Activated CD8-positive, alpha-beta T cell treated with anti-CD3 and anti-CD28 coated beads for 36 hours (primary cell): ENCODE measurements around the gene ZDHHC3. TPM values are rescaled to one million over a fixed set of nuclear protein-coding genes. Genes with fewer than 3 reads are reported as not detected.

Source experiments
- ATAC-seq: fragments of 200-7000 bp; cut with Tn5 transposase; one replicate; pipeline ENCODE4 v1.10.0; 2021; ENCODE audit warnings: mild to moderate bottlenecking, moderate library complexity
- CTCF ChIA-PET: fragments of 350-600 bp; sonication (Branson Sonifier 250); formaldehyde crosslinking; loops from one replicate; lab custom pipeline; 2021; ENCODE audit warnings: antibody characterized with exemption; lab: Charles Lee
- POLR2A ChIA-PET: fragments of 350-600 bp; sonication (Branson Sonifier 250); formaldehyde crosslinking; loops from one replicate; lab custom pipeline; 2021; ENCODE audit warnings: antibody characterized with exemption; lab: Charles Lee
- DNase-seq: peaks from one replicate; pipeline ENCODE4 v3.0.0-alpha.2; 2020
- H3K27ac Mint-ChIP-seq: one replicate; pipeline ENCODE4 v1.8.0; 2021; ENCODE audit warnings: mild to moderate bottlenecking, mixed read lengths
- H3K27me3 Mint-ChIP-seq: one replicate; pipeline ENCODE4 v1.8.0; 2021; ENCODE audit warnings: mixed read lengths
- H3K36me3 Mint-ChIP-seq: one replicate; pipeline ENCODE4 v1.8.0; 2021; ENCODE audit warnings: low read depth, mixed read lengths
- H3K4me1 Mint-ChIP-seq: one replicate; pipeline ENCODE4 v1.8.0; 2021; ENCODE audit warnings: low read depth, mixed read lengths
- H3K4me3 Mint-ChIP-seq: one replicate; pipeline ENCODE4 v1.8.0; 2021; ENCODE audit warnings: mild to moderate bottlenecking, moderate library complexity, mixed read lengths
- H3K9me3 Mint-ChIP-seq: one replicate; pipeline ENCODE4 v1.8.0; 2021; ENCODE audit warnings: mixed read lengths
- CTCF ChIP-seq: fragments of 200-600 bp; IDR thresholded peaks from one replicate; pipeline ENCODE4 v1.8.0; 2022; ENCODE audit warnings: antibody characterized with exemption, mild to moderate bottlenecking
- intact Hi-C: fragments of 100-400 bp; cut with micrococcal nuclease; formaldehyde crosslinking; loops from one replicate; pipeline ENCODE4 v1.10.0; 2022
- total RNA-seq, 2 experiments: library from RNA; stranded (reverse); gene quantifications; one replicate each; pipeline ENCODE4 v1.2.3, GENCODE V29; 2021

ZDHHC3 gene
- total RNA-seq, 2 experiments from 2014 or later: 28.6 to 36.0 TPM

GRCh38 chr3:44883999-44884431 lies 92.0 kb downstream of the ZDHHC3 start:
- Mint-ChIP-seq H3K27me3 (peaks cover 10% of the 10 kb centered on the region), H3K36me3 (no peaks in the 10 kb centered on the region), H3K9me3 (no peaks in the 10 kb centered on the region), H3K4me3 (no peak overlapping the region), H3K4me1 (no peaks in the 10 kb centered on the region), H3K27ac (no peak overlapping the region)
- ChIA-PET CTCF (no interaction called here), POLR2A (no interaction called here)
- intact Hi-C loops: no loop called here
- TF ChIP-seq CTCF: no peak
- DNase-seq (no peak), ATAC-seq (no peak)

- H3K9me3 Mint-ChIP-seq: no peaks in the 10 kb centered on the region
- ChIA-PET CTCF (no interaction called here), POLR2A (no interaction called here)
- no peaks in the 10 kb centered on the region for H3K4me1 Mint-ChIP-seq
- no peak overlapping the region for H3K27ac Mint-ChIP-seq
- intact Hi-C loops: no loop called here
- TF ChIP-seq CTCF: no peak
- H3K36me3 Mint-ChIP-seq: no peaks in the 10 kb centered on the region
- no peak overlapping the region for H3K4me3 Mint-ChIP-seq
- ATAC-seq (no peak), DNase-seq (no peak)
- peaks cover 10% of the 10 kb centered on the region for H3K27me3 Mint-ChIP-seq
These were observed 92.6 kb downstream of the ZDHHC3 start for GRCh38 chr3:44883213-44883955.

- Mint-ChIP-seq H3K27me3 (peaks cover 6% of the 10 kb centered on the region), H3K36me3 (no peaks in the 10 kb centered on the region), H3K9me3 (no peaks in the 10 kb centered on the region), H3K4me1 (no peaks in the 10 kb centered on the region), H3K27ac (no peak overlapping the region), H3K4me3 (no peak overlapping the region)
- DNase-seq (no peak), ATAC-seq (no peak)
- CTCF ChIA-PET: no interaction called here
- TF ChIP-seq CTCF: no peak
- POLR2A ChIA-PET: interaction anchor here (1.3 kb wide), 1 partner anchor 44 kb away, joined by 3 read pairs; no protein-coding TSS in a partner anchor
- intact Hi-C loops: no loop called here
These were observed 95.7 kb downstream of the ZDHHC3 start for GRCh38 chr3:44880284-44880683.

- CTCF ChIA-PET: no interaction called here
- H3K4me1 Mint-ChIP-seq: no peaks in the 10 kb centered on the region
These were observed 98.6 kb downstream of the ZDHHC3 start for GRCh38 chr3:44877333-44877732.

More at GRCh38 chr3:44877333-44877732, 98.6 kb downstream of the ZDHHC3 start:
- Mint-ChIP-seq H3K36me3 (no peaks in the 10 kb centered on the region), H3K9me3 (no peaks in the 10 kb centered on the region), H3K4me3 (no peak overlapping the region), H3K27me3 (no peaks in the 10 kb centered on the region), H3K27ac (no peak overlapping the region)
- TF ChIP-seq CTCF: no peak
- POLR2A ChIA-PET: interaction anchor here (1.4 kb wide), 1 partner anchor 11 kb away, joined by 4 read pairs; no protein-coding TSS in a partner anchor
- ATAC-seq (no peak), DNase-seq (no peak)
- intact Hi-C loops: no loop called here
